Stomach (tissue), 4 donors: Measurements from ENCODE around the gene MXI1.

ENCODE experiments used
- CTCF ChIP-seq, 7 experiments: fragments of 450-650 bp in 4 of 7; fragments of 200-600 bp in 3 of 7; sonication (generic) in 3 of 7; IDR thresholded peaks; one replicate each; pipeline ENCODE4 v1.5.1; 2016 to 2019; ENCODE audit warnings: antibody characterized with exemption in 7 of 7, control low read depth in 2 of 7, mild to moderate bottlenecking in 1 of 7
- POLR2A ChIP-seq, 4 donors: fragments of 450-650 bp; IDR thresholded peaks; one replicate each; pipeline ENCODE4 v1.6.1; 2016; ENCODE audit warnings: antibody characterized with exemption in 4 of 4, control low read depth in 2 of 4, mild to moderate bottlenecking in 1 of 4, moderate library complexity in 1 of 4

GRCh38 chr10:110217662-110218008 lies 10.2 kb downstream of the MXI1 start:
- TF ChIP-seq CTCF (IDR thresholded peaks at IDR 0.05) (no peak), POLR2A (IDR thresholded peaks at IDR 0.05) (no peak)
